CD4-positive, alpha-beta memory T cell (primary cell): ENCODE measurements around the gene RGS9BP. TPM values are rescaled to one million over a fixed set of nuclear protein-coding genes. Genes with fewer than 3 reads are reported as not detected.

Experiments
- CTCF ChIA-PET: fragments of 350-600 bp; sonication (Branson Sonifier 250); formaldehyde crosslinking; loops from one replicate; lab custom pipeline; 2021; ENCODE audit warnings: inconsistent platforms; ENCODE audit not compliant: partially characterized antibody; lab: Charles Lee
- POLR2A ChIA-PET: fragments of 350-600 bp; sonication (Branson Sonifier 250); formaldehyde crosslinking; loops from one replicate; lab custom pipeline; 2021; ENCODE audit not compliant: partially characterized antibody; lab: Charles Lee
- DNase-seq, 5 donors: peaks; one replicate each; pipeline versions ENCODE4 v3.0.0 to v3.0.0-alpha.2; 2020 to 2022; ENCODE audit warnings: mixed read lengths in 1 of 5
- H3K27ac ChIP-seq: one replicate; pipeline ENCODE4 v1.7.0; 2013; ENCODE audit warnings: low read depth, low read length
- H3K27me3 ChIP-seq: 2 replicates; pipeline ENCODE4 v1.7.0; 2013; ENCODE audit warnings: mild to moderate bottlenecking, low read length, moderate library complexity; ENCODE audit not compliant: insufficient read depth
- H3K36me3 ChIP-seq: 2 replicates; pipeline ENCODE4 v1.7.0; 2013; ENCODE audit warnings: mild to moderate bottlenecking, low read length, moderate library complexity; ENCODE audit not compliant: insufficient read depth
- H3K4me1 ChIP-seq: 2 replicates; pipeline ENCODE4 v1.7.0; 2013; ENCODE audit warnings: mild to moderate bottlenecking, low read length, moderate library complexity; ENCODE audit not compliant: insufficient read depth
- H3K4me3 ChIP-seq, 2 donors: one replicate each; pipeline ENCODE4 v1.7.0; 2013; ENCODE audit warnings: low read length in 2 of 2, mild to moderate bottlenecking in 1 of 2
- H3K9me3 ChIP-seq, 2 donors: one replicate each; pipeline ENCODE4 v1.7.0; 2013; ENCODE audit warnings: low read length in 2 of 2, control low read depth in 1 of 2; ENCODE audit not compliant: control insufficient read depth in 1 of 2
- H3K27ac Mint-ChIP-seq, 7 donors: one replicate each; pipeline ENCODE4 v1.8.0; 2020 to 2021; ENCODE audit warnings: mixed read lengths in 7 of 7, mild to moderate bottlenecking in 6 of 7, inconsistent platforms in 3 of 7, moderate library complexity in 3 of 7
- H3K27me3 Mint-ChIP-seq, 2 donors: one replicate each; pipeline ENCODE4 v1.8.0; 2020 to 2021; ENCODE audit warnings: mixed read lengths in 2 of 2
- H3K36me3 Mint-ChIP-seq, 2 donors: one replicate each; pipeline ENCODE4 v1.8.0; 2020 to 2021; ENCODE audit warnings: mixed read lengths in 2 of 2, inconsistent platforms in 1 of 2, mild to moderate bottlenecking in 1 of 2
- H3K4me1 Mint-ChIP-seq, 4 donors: one replicate each; pipeline ENCODE4 v1.8.0; 2020 to 2021; ENCODE audit warnings: mixed read lengths in 4 of 4, mild to moderate bottlenecking in 1 of 4
- H3K4me3 Mint-ChIP-seq, 8 donors: one replicate each; pipeline ENCODE4 v1.8.0; 2020 to 2021; ENCODE audit warnings: mixed read lengths in 8 of 8, mild to moderate bottlenecking in 7 of 8, moderate library complexity in 6 of 8, inconsistent platforms in 3 of 8
- H3K9me3 Mint-ChIP-seq, 8 donors: one replicate each; pipeline ENCODE4 v1.8.0; 2020 to 2021; ENCODE audit warnings: mixed read lengths in 8 of 8, mild to moderate bottlenecking in 5 of 8, inconsistent platforms in 3 of 8, moderate library complexity in 1 of 8
- intact Hi-C: fragments of 100-400 bp; cut with micrococcal nuclease; formaldehyde crosslinking; loops from one replicate; pipeline ENCODE4 v1.15.1; 2023
- polyA plus RNA-seq, 2 donors: library from polyadenylated mRNA; unstranded; fragments of 300-500 nt; fragmentation: Illumina TruSeq; gene quantifications; one replicate each; pipeline ENCODE4 v1.2.3, GENCODE V29; 2021
- total RNA-seq, 2 experiments: library from RNA; stranded (reverse); gene quantifications; one replicate each; pipeline ENCODE4 v1.2.3, GENCODE V29; 2021

Gene RGS9BP
- total and polyA plus RNA-seq, 4 experiments from 2014 or later = 0.08 to 0.89 (median 0.39) TPM

- H3K4me3 Mint-ChIP-seq = no peak overlapping the region
- intact Hi-C loops = no loop called here
- peaks cover 16% of the 10 kb centered on the region in 2 donors for H3K36me3 Mint-ChIP-seq
- peaks cover 0 to 2% (median under 1%) of the 10 kb centered on the region in 4 donors for H3K4me1 Mint-ChIP-seq
- no peaks in the 10 kb centered on the region for H3K4me1 ChIP-seq
- no peak overlapping the region for H3K4me3 ChIP-seq
- no peaks in the 10 kb centered on the region for H3K27me3 Mint-ChIP-seq
- DNase-seq = no peak
- no peaks in the 10 kb centered on the region for H3K9me3 Mint-ChIP-seq
- peaks cover 3% of the 10 kb centered on the region for H3K36me3 ChIP-seq
- no peaks in the 10 kb centered on the region for H3K27me3 ChIP-seq
- no peaks in the 10 kb centered on the region for H3K9me3 ChIP-seq
- H3K27ac ChIP-seq = no peak overlapping the region
- ChIA-PET CTCF (no interaction called here), POLR2A (no interaction called here)
- peak overlapping the region in 1 of 7 donors; percentile 44 for H3K27ac Mint-ChIP-seq
These were observed 42.6 kb downstream of the RGS9BP start for GRCh38 chr19:32718286-32718685.

GRCh38 chr19:32719611-32720059, 44.0 kb downstream of the RGS9BP start, which contains the start of gene TDRD12:
TSS of gene TDRD12 (plus strand) at chr19:32719767. CDS start at chr19:32720073, 306 bp downstream.
- Mint-ChIP-seq H3K27ac (no peak within 1 kb of the TSS), H3K4me3 (no peak within 1 kb of the TSS), H3K4me1 (peaks cover 0 to 2% (median under 1%) of the 10 kb centered on the region in 4 donors), H3K9me3 (no peaks in the 10 kb centered on the region), H3K27me3 (no peaks in the 10 kb centered on the region), H3K36me3 (peaks cover 9 to 11% of the 10 kb centered on the region in 2 donors)
- H3K36me3 ChIP-seq = peaks cover 2% of the 10 kb centered on the region
- no peak within 1 kb of the TSS for H3K4me3 ChIP-seq
- H3K4me1 ChIP-seq = no peaks in the 10 kb centered on the region
- CTCF ChIA-PET = interaction anchor here (0.6 kb wide), 1 partner anchor 68 kb away, joined by 3 read pairs; no protein-coding TSS in a partner anchor
- H3K27me3 ChIP-seq = no peaks in the 10 kb centered on the region
- DNase-seq = no peak
- no peak within 1 kb of the TSS for H3K27ac ChIP-seq
- POLR2A ChIA-PET = no interaction called here
- no peaks in the 10 kb centered on the region for H3K9me3 ChIP-seq
- intact Hi-C loops = no loop called here

GRCh38 chr19:32720216-32720935, 44.7 kb downstream of the RGS9BP start:
- DNase-seq = no peak
- intact Hi-C loops = no loop called here
- peaks cover 0 to 2% (median under 1%) of the 10 kb centered on the region in 4 donors for H3K4me1 Mint-ChIP-seq
- no peaks in the 10 kb centered on the region for H3K9me3 Mint-ChIP-seq
- Histone ChIP-seq H3K9me3 (no peaks in the 10 kb centered on the region), H3K4me1 (no peaks in the 10 kb centered on the region), H3K36me3 (no peaks in the 10 kb centered on the region), H3K4me3 (no peak overlapping the region), H3K27me3 (no peaks in the 10 kb centered on the region), H3K27ac (no peak overlapping the region)
- ChIA-PET CTCF (interaction anchor here (0.6 kb wide), 1 partner anchor 69 kb away, joined by 3 read pairs; no protein-coding TSS in a partner anchor), POLR2A (no interaction called here)
- no peaks in the 10 kb centered on the region for H3K27me3 Mint-ChIP-seq
- no peak overlapping the region for H3K27ac Mint-ChIP-seq
- H3K36me3 Mint-ChIP-seq = peaks cover 4% of the 10 kb centered on the region in 2 donors
- no peak overlapping the region for H3K4me3 Mint-ChIP-seq

- H3K27ac ChIP-seq = no peak overlapping the region
- Mint-ChIP-seq H3K27ac (no peak overlapping the region), H3K27me3 (no peaks in the 10 kb centered on the region), H3K36me3 (peaks cover 4% of the 10 kb centered on the region in 2 donors), H3K9me3 (peaks cover 0 to 2% (median 0%) of the 10 kb centered on the region in 8 donors), H3K4me3 (no peak overlapping the region), H3K4me1 (peaks cover 0 to 2% (median under 1%) of the 10 kb centered on the region in 4 donors)
- ChIA-PET CTCF (no interaction called here), POLR2A (no interaction called here)
- no peak for DNase-seq
- no peaks in the 10 kb centered on the region for H3K4me1 ChIP-seq
- no peak overlapping the region for H3K4me3 ChIP-seq
- no peaks in the 10 kb centered on the region for H3K9me3 ChIP-seq
- intact Hi-C loops = no loop called here
- no peaks in the 10 kb centered on the region for H3K27me3 ChIP-seq
- no peaks in the 10 kb centered on the region for H3K36me3 ChIP-seq
These were observed 45.2 kb downstream of the RGS9BP start for GRCh38 chr19:32720936-32721250.

Other genes with a start within 250 kb of the RGS9BP start
- 10 to 100 TPM; 61.1 to 67.4 TPM for gene PDCD5, start 94.7 kb upstream of the RGS9BP start, total RNA-seq
- 100 to 1,000 TPM; 172 to 195 TPM for gene PDCD5, start 94.7 kb upstream of the RGS9BP start, polyA plus RNA-seq
- 10 to 100 TPM; 49.6 to 51.2 TPM for gene ANKRD27, start 668 bp upstream of the RGS9BP start, total RNA-seq
- gene ANKRD27, start 668 bp upstream of the RGS9BP start, polyA plus RNA-seq = 10 to 100 TPM; 16.0 to 29.9 TPM
- 10 to 100 TPM; 10.5 to 10.6 TPM for gene NUDT19, start 16.0 kb downstream of the RGS9BP start, total RNA-seq
- 1 to 10 TPM; 2.0 to 5.4 TPM for gene NUDT19, start 16.0 kb downstream of the RGS9BP start, polyA plus RNA-seq
- gene TDRD12, start 43.9 kb downstream of the RGS9BP start, total RNA-seq = 1 to 10 TPM in 1 of 2 experiments, under 1 TPM in 1; 0.93 to 1.9 TPM
- gene TDRD12, start 43.9 kb downstream of the RGS9BP start, polyA plus RNA-seq = under 1 TPM; 0.20 to 0.37 TPM
- 1 to 10 TPM in 1 of 2 experiments, under 1 TPM in 1; 0.86 to 1.5 TPM for gene SLC7A9, start 193.9 kb downstream of the RGS9BP start, total RNA-seq
- gene SLC7A9, start 193.9 kb downstream of the RGS9BP start, polyA plus RNA-seq = not detected